D721Med (cell line): ENCODE results near the gene HTR2A.

Experiments
- DNase-seq: peaks from one replicate; pipeline ENCODE4 v3.0.0; 2011; ENCODE audit warnings: low spot score; ENCODE audit not compliant: insufficient read length
- FAIRE-seq: peaks from 2 replicates; lab custom pipeline; 2011; peaks lifted over from hg19 to GRCh38; lab: Jason Lieb, UNC
- TF ChIP-seq, protein P1 (sequence below): IDR thresholded peaks from 2 replicates; pipeline ENCODE4 v1.5.1; 2012; ENCODE audit warnings: mild to moderate bottlenecking, control low read depth; ENCODE audit not compliant: insufficient read depth; ENCODE audit errors: missing control alignments

HTR2A gene

DNA sequence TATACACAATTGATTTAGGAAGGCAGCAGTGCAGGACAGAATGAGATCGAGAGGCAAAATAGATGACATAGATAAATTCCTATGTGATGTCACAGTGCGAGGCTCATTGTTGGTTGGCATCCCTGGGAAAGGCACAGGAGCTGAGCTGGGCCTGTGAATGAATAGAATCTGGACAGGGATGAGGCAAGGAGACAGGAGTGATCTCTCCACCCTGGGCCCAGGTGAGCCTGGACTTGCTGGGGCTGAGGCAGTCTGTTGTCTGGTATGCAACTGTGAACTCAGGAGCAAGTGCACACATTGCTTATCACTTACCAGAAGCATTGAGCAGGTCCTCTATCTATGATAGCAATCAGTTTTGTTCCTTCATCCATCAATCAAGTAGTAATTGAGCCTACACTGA lies 51.7 kb downstream of the HTR2A start:
- FAIRE-seq, result no peak
- no peak for DNase-seq

DNA sequence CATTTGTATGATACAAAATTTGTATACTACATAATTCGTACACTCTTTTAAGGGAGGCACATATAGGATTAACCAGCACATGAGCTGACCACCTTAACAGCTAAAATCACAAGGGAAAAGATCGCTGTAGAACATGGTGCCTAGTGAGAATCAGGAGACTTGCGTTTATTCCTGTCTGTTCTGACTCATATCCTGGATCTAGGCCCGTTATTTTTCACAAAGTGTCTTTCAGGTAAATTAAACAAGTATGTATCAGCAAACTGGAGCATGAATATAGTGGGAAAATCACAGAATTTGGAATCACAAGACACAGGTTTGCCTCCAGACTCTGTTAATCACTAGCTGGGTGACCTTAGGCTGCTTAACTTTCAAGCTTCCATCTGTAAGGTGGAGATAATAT lies 52.4 kb downstream of the HTR2A start:
- TF ChIP-seq, protein P1, sequence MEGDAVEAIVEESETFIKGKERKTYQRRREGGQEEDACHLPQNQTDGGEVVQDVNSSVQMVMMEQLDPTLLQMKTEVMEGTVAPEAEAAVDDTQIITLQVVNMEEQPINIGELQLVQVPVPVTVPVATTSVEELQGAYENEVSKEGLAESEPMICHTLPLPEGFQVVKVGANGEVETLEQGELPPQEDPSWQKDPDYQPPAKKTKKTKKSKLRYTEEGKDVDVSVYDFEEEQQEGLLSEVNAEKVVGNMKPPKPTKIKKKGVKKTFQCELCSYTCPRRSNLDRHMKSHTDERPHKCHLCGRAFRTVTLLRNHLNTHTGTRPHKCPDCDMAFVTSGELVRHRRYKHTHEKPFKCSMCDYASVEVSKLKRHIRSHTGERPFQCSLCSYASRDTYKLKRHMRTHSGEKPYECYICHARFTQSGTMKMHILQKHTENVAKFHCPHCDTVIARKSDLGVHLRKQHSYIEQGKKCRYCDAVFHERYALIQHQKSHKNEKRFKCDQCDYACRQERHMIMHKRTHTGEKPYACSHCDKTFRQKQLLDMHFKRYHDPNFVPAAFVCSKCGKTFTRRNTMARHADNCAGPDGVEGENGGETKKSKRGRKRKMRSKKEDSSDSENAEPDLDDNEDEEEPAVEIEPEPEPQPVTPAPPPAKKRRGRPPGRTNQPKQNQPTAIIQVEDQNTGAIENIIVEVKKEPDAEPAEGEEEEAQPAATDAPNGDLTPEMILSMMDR, result no peak
- DNase-seq (no peak), FAIRE-seq (no peak)

More for the DNA sequence above, 51.7 kb downstream of the HTR2A start:
- TF ChIP-seq, protein P1, result no peak

DNA sequence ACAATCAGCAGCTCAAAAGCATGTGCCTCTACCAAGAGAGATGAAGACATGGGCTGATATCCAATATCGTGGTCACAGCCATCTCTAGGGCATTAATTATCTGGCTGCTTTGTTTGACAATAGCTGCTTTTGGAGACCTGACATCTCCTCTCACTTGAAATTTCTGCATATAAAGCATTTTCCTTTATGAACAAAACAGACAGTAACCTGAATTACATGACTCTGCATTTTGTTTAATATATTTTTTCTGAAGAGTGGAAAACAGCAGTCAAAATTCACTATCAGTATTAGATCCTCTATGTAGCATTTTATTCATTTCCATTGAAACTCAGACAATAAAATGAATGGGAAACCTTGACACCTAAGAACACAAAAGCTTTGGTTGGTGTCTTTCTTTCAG lies 57.5 kb downstream of the HTR2A start:
- TF ChIP-seq, protein P1, result no peak
- no peak for FAIRE-seq

DNA sequence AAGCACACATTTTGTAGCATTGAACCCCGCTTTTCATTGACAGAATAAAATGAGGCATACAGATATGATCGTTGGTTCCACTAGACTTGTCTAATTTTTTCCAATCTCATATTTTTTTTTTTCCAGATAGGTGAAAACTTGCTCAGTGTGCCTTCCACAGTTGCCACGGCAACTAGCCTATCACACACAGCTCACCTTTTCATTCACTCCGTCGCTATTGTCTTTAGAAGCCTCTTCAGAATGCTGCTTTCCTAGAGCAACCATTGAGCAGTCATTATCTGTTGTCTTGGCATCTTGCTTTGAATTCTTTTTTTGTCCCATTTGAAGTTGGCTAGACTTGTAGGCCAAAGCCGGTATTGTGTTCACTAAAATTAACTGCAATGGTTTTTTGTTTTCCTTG lies 62.2 kb downstream of the HTR2A start:
- DNase-seq, result no peak
- no peak for FAIRE-seq
- TF ChIP-seq, protein P1, result no peak

More for the DNA sequence above, 57.5 kb downstream of the HTR2A start:
- DNase-seq, result no peak

DNA sequence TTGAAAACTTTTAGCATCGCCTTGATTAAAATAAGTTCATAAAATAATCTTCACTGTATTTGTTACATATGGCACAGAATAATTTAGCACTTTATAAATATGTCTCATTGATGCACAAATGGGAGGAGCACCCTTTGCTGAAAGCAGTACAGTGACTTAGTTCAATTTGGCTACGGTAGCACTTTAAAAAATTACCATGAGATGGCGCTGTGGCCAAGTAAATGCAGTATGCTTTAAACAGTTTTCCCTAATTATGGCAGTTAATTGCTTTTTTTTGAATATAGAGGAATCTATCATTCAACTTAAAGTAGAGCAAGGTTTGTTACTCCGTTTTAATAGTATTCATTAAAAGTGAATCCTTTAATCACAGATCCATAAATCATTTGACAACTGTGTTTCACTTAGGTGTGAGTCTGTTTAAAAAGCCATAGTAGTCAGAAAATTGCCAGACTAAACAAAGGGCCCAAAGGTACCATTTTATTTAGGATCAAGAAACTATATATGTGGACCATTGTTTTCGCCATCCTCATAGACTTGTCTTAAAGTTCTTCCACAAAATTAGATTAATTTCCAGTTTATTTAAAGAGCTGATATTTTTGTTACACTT lies 65.2 kb downstream of the HTR2A start:
- DNase-seq, result no peak
- peak; percentile 70 for FAIRE-seq
- TF ChIP-seq, protein P1, result peak; percentile 86

DNA sequence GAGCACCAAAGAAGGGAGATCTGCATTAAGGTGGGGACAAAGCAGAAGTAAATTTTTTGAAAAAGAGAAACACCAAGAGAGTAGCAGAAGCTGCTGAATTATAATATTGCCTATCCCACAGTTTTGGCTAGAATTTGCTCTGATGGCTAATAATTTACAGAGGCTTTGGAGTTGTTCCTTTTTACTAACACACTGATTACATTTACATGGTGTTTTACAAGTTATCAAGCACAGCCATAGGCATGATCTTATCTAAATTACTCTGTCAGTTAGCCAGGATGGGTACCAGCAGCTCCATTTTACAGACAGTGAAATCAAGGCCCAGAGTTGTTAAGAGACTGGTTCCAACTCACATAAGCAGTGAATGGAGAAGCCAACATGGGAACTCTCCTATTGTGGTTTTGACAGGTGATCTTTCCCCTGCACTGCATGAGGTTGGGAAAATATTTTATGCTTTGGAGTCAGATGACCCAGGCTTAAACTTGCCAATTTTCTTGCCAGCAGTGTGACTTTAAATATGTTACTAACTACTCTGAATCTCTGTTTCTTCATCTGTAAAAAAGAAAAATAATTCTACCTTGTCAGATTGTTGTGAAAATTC lies 66.3 kb downstream of the HTR2A start:
- TF ChIP-seq, protein P1, result no peak
- DNase-seq (no peak), FAIRE-seq (no peak)

DNA sequence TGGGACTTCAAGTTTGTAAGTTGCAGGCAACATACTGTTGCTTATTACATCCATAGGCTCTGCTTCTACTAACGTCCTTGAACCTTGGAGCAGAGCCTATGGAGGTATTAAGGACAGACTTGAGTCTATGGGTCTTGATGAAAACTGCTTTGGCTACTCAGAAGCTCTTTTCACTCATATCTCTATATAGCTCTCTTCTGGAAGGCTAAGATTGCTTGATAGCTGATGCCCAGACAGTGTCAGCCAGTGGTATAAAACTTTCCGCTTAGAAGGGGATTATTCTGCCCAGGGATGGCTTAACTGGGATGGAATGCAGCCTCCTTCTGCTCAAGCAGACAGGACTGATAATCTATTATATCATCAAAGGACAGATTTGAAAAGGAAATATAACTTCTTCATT lies 74.3 kb downstream of the HTR2A start:
- DNase-seq (no peak), FAIRE-seq (no peak)
- TF ChIP-seq, protein P1, result no peak
